Measurements from ENCODE around the gene RNASE4.
A peak's percentile ranks its signal among the peaks of the same experiment; 100 is the strongest.
"Not testable (repeated sequence)": the region's sequence is repeated elsewhere in the genome, so short reads cannot be mapped to it uniquely, and the experiment has no call there.

RNASE4 gene

GRCh38 chr14:20683891-20684661, at the start of gene RNASE4:
Gene RNASE4 (plus strand): TSS chr14:20684560. CDS start chr14:20699372, 14,812 bp downstream.
- H3K27ac ChIP-seq (ENCODE audit: low read depth, low read length), result peak within 1 kb of the TSS; percentile 99
- peaks cover 43 to 54% of the 10 kb centered on the region in 2 donors for H3K4me1 ChIP-seq (ENCODE audit: control insufficient read depth in 1 of 2, insufficient read depth in 2 of 2, low read length in 2 of 2)
- H3K4me3 ChIP-seq (ENCODE audit: low read depth in 1 of 2, low read length in 2 of 2), result peak within 1 kb of the TSS; percentile 90 to 92
- H3K36me3 ChIP-seq (ENCODE audit: control insufficient read depth in 1 of 2, insufficient read depth in 2 of 2, low read length in 2 of 2), result no peaks in the 10 kb centered on the region
- H3K27me3 ChIP-seq (ENCODE audit: control insufficient read depth in 1 of 2, insufficient read depth in 2 of 2, low read length in 2 of 2), result no peaks in the 10 kb centered on the region
- no peaks in the 10 kb centered on the region for H3K9me3 ChIP-seq (ENCODE audit: control insufficient read depth in 1 of 2, low read length in 2 of 2)
- peak within 1 kb of the TSS; percentile 97 to 99 for H3K9ac ChIP-seq (ENCODE audit: low read depth in 1 of 2, low read length in 2 of 2)

- Histone ChIP-seq H3K4me3 (ENCODE audit: low read depth in 1 of 2, low read length in 2 of 2) (no peak within 1 kb of the TSS), H3K9me3 (ENCODE audit: control insufficient read depth in 1 of 2, low read length in 2 of 2) (no peaks in the 10 kb centered on the region), H3K27ac (ENCODE audit: low read depth, low read length) (no peak within 1 kb of the TSS), H3K9ac (ENCODE audit: low read depth in 1 of 2, low read length in 2 of 2) (no peak within 1 kb of the TSS), H3K36me3 (ENCODE audit: control insufficient read depth in 1 of 2, insufficient read depth in 2 of 2, low read length in 2 of 2) (no peaks in the 10 kb centered on the region), H3K27me3 (ENCODE audit: control insufficient read depth in 1 of 2, insufficient read depth in 2 of 2, low read length in 2 of 2) (peaks cover 0 to 5% of the 10 kb centered on the region in 2 donors), H3K4me1 (ENCODE audit: control insufficient read depth in 1 of 2, insufficient read depth in 2 of 2, low read length in 2 of 2) (no peaks in the 10 kb centered on the region)
These were observed 42.8 kb upstream of the RNASE4 start, which contains the start of gene OR6S1 for GRCh38 chr14:20641591-20641990. Gene OR6S1 (minus strand): TSS chr14:20641691. CDS start chr14:20641691, 0 bp downstream.

- no peaks in the 10 kb centered on the region for H3K36me3 ChIP-seq (ENCODE audit: control insufficient read depth in 1 of 2, insufficient read depth in 2 of 2, low read length in 2 of 2)
- no peaks in the 10 kb centered on the region for H3K9me3 ChIP-seq (ENCODE audit: control insufficient read depth in 1 of 2, low read length in 2 of 2)
- no peak overlapping the region for H3K27ac ChIP-seq (ENCODE audit: low read depth, low read length)
- H3K9ac ChIP-seq (ENCODE audit: low read depth in 1 of 2, low read length in 2 of 2), result no peak overlapping the region
- H3K27me3 ChIP-seq (ENCODE audit: control insufficient read depth in 1 of 2, insufficient read depth in 2 of 2, low read length in 2 of 2), result peaks cover 0 to 5% of the 10 kb centered on the region in 2 donors
- H3K4me3 ChIP-seq (ENCODE audit: low read depth in 1 of 2, low read length in 2 of 2), result no peak overlapping the region
- H3K4me1 ChIP-seq (ENCODE audit: control insufficient read depth in 1 of 2, insufficient read depth in 2 of 2, low read length in 2 of 2), result no peaks in the 10 kb centered on the region
These were observed 42.2 kb upstream of the RNASE4 start for GRCh38 chr14:20642182-20642581.

GRCh38 chr14:20642755-20643154, 41.6 kb upstream of the RNASE4 start:
- not testable (repeated sequence) for H3K9ac ChIP-seq (ENCODE audit: low read depth in 1 of 2, low read length in 2 of 2); H3K27ac ChIP-seq (ENCODE audit: low read depth, low read length); H3K36me3 ChIP-seq (ENCODE audit: control insufficient read depth in 1 of 2, insufficient read depth in 2 of 2, low read length in 2 of 2); H3K4me3 ChIP-seq (ENCODE audit: low read depth in 1 of 2, low read length in 2 of 2); H3K4me1 ChIP-seq (ENCODE audit: control insufficient read depth in 1 of 2, insufficient read depth in 2 of 2, low read length in 2 of 2); H3K9me3 ChIP-seq (ENCODE audit: control insufficient read depth in 1 of 2, low read length in 2 of 2); H3K27me3 ChIP-seq (ENCODE audit: control insufficient read depth in 1 of 2, insufficient read depth in 2 of 2, low read length in 2 of 2)

- no peaks in the 10 kb centered on the region for H3K9me3 ChIP-seq (ENCODE audit: control insufficient read depth in 1 of 2, low read length in 2 of 2)
- no peak overlapping the region for H3K27ac ChIP-seq (ENCODE audit: low read depth, low read length)
- H3K27me3 ChIP-seq (ENCODE audit: control insufficient read depth in 1 of 2, insufficient read depth in 2 of 2, low read length in 2 of 2), result no peaks in the 10 kb centered on the region
- no peak overlapping the region for H3K4me3 ChIP-seq (ENCODE audit: low read depth in 1 of 2, low read length in 2 of 2)
- no peaks in the 10 kb centered on the region for H3K36me3 ChIP-seq (ENCODE audit: control insufficient read depth in 1 of 2, insufficient read depth in 2 of 2, low read length in 2 of 2)
- no peaks in the 10 kb centered on the region for H3K4me1 ChIP-seq (ENCODE audit: control insufficient read depth in 1 of 2, insufficient read depth in 2 of 2, low read length in 2 of 2)
- no peak overlapping the region for H3K9ac ChIP-seq (ENCODE audit: low read depth in 1 of 2, low read length in 2 of 2)
These were observed 39.8 kb upstream of the RNASE4 start for GRCh38 chr14:20644520-20644919.

GRCh38 chr14:20645481-20645880, 38.9 kb upstream of the RNASE4 start:
- H3K27me3 ChIP-seq (ENCODE audit: control insufficient read depth in 1 of 2, insufficient read depth in 2 of 2, low read length in 2 of 2), result no peaks in the 10 kb centered on the region
- H3K4me1 ChIP-seq (ENCODE audit: control insufficient read depth in 1 of 2, insufficient read depth in 2 of 2, low read length in 2 of 2), result no peaks in the 10 kb centered on the region

GRCh38 chr14:20652996-20653975, 31.1 kb upstream of the RNASE4 start:
- Histone ChIP-seq H3K4me1 (ENCODE audit: control insufficient read depth in 1 of 2, insufficient read depth in 2 of 2, low read length in 2 of 2) (peaks cover 9% of the 10 kb centered on the region in 2 donors), H3K9ac (ENCODE audit: low read depth in 1 of 2, low read length in 2 of 2) (no peak overlapping the region), H3K9me3 (ENCODE audit: control insufficient read depth in 1 of 2, low read length in 2 of 2) (no peaks in the 10 kb centered on the region), H3K27me3 (ENCODE audit: control insufficient read depth in 1 of 2, insufficient read depth in 2 of 2, low read length in 2 of 2) (peaks cover 14 to 27% of the 10 kb centered on the region in 2 donors), H3K4me3 (ENCODE audit: low read depth in 1 of 2, low read length in 2 of 2) (peak overlapping the region in 1 of 2 donors; percentile 36), H3K27ac (ENCODE audit: low read depth, low read length) (no peak overlapping the region), H3K36me3 (ENCODE audit: control insufficient read depth in 1 of 2, insufficient read depth in 2 of 2, low read length in 2 of 2) (no peaks in the 10 kb centered on the region)

More at GRCh38 chr14:20645481-20645880, 38.9 kb upstream of the RNASE4 start:
- Histone ChIP-seq H3K4me3 (ENCODE audit: low read depth in 1 of 2, low read length in 2 of 2) (no peak overlapping the region), H3K27ac (ENCODE audit: low read depth, low read length) (no peak overlapping the region), H3K9me3 (ENCODE audit: control insufficient read depth in 1 of 2, low read length in 2 of 2) (no peaks in the 10 kb centered on the region), H3K36me3 (ENCODE audit: control insufficient read depth in 1 of 2, insufficient read depth in 2 of 2, low read length in 2 of 2) (no peaks in the 10 kb centered on the region), H3K9ac (ENCODE audit: low read depth in 1 of 2, low read length in 2 of 2) (no peak overlapping the region)

- H3K4me3 ChIP-seq (ENCODE audit: low read depth in 1 of 2, low read length in 2 of 2), result no peak overlapping the region
- peaks cover 22 to 25% of the 10 kb centered on the region in 2 donors for H3K4me1 ChIP-seq (ENCODE audit: control insufficient read depth in 1 of 2, insufficient read depth in 2 of 2, low read length in 2 of 2)
- H3K27ac ChIP-seq (ENCODE audit: low read depth, low read length), result no peak overlapping the region
- no peaks in the 10 kb centered on the region for H3K9me3 ChIP-seq (ENCODE audit: control insufficient read depth in 1 of 2, low read length in 2 of 2)
- H3K36me3 ChIP-seq (ENCODE audit: control insufficient read depth in 1 of 2, insufficient read depth in 2 of 2, low read length in 2 of 2), result no peaks in the 10 kb centered on the region
- H3K9ac ChIP-seq (ENCODE audit: low read depth in 1 of 2, low read length in 2 of 2), result no peak overlapping the region
- peaks cover 14 to 27% of the 10 kb centered on the region in 2 donors for H3K27me3 ChIP-seq (ENCODE audit: control insufficient read depth in 1 of 2, insufficient read depth in 2 of 2, low read length in 2 of 2)
These were observed 28.5 kb upstream of the RNASE4 start for GRCh38 chr14:20655851-20656250.

GRCh38 chr14:20656274-20656673, 28.1 kb upstream of the RNASE4 start:
- no peak overlapping the region for H3K27ac ChIP-seq (ENCODE audit: low read depth, low read length)
- no peak overlapping the region for H3K4me3 ChIP-seq (ENCODE audit: low read depth in 1 of 2, low read length in 2 of 2)
- no peak overlapping the region for H3K9ac ChIP-seq (ENCODE audit: low read depth in 1 of 2, low read length in 2 of 2)
- peaks cover 24 to 28% of the 10 kb centered on the region in 2 donors for H3K4me1 ChIP-seq (ENCODE audit: control insufficient read depth in 1 of 2, insufficient read depth in 2 of 2, low read length in 2 of 2)
- H3K27me3 ChIP-seq (ENCODE audit: control insufficient read depth in 1 of 2, insufficient read depth in 2 of 2, low read length in 2 of 2), result peaks cover 14 to 27% of the 10 kb centered on the region in 2 donors
- no peaks in the 10 kb centered on the region for H3K9me3 ChIP-seq (ENCODE audit: control insufficient read depth in 1 of 2, low read length in 2 of 2)
- H3K36me3 ChIP-seq (ENCODE audit: control insufficient read depth in 1 of 2, insufficient read depth in 2 of 2, low read length in 2 of 2), result no peaks in the 10 kb centered on the region

Measured in duodenal mucosa (tissue), 2 donors.